ENCODE measurements around the gene CLCNKB. TPM values are rescaled to one million over a fixed set of nuclear protein-coding genes. Genes with fewer than 3 reads are reported as not detected.

The CLCNKB gene
- total RNA-seq, 1 donor from 2014 or later: 0.64 TPM

GRCh38 chr1:16067933-16068332 is 24.4 kb downstream of the CLCNKB start:
- no peaks in the 10 kb centered on the region for H3K36me3 Mint-ChIP-seq (ENCODE audit: low read depth, unreplicated experiment)
- no peak for DNase-seq (ENCODE audit: low read depth)
- no peaks in the 10 kb centered on the region for H4K20me1 ChIP-seq (ENCODE audit: insufficient read depth, low read length)
- TF ChIP-seq CTCF (IDR thresholded peaks at IDR 0.05; ENCODE audit: insufficient read depth, low read depth, low read length) (no peak), EZH2 (IDR thresholded peaks at IDR 0.05; ENCODE audit: insufficient read depth, low read length) (no peak)
- no peak overlapping the region for H3K4me2 ChIP-seq (ENCODE audit: low read length)
- no peak overlapping the region for H2AFZ ChIP-seq (ENCODE audit: low read depth, low read length)
- peaks cover 44% of the 10 kb centered on the region for H3K27me3 Mint-ChIP-seq (ENCODE audit: low read depth, unreplicated experiment)
- no peak overlapping the region for H3K4me3 ChIP-seq (ENCODE audit: insufficient read depth, low read depth, low read length)
- no peak overlapping the region for H3K27ac Mint-ChIP-seq (ENCODE audit: unreplicated experiment)
- H3K4me1 Mint-ChIP-seq (ENCODE audit: low read depth, unreplicated experiment): peaks cover 6% of the 10 kb centered on the region
- peaks cover 4% of the 10 kb centered on the region for H3K27me3 ChIP-seq (ENCODE audit: insufficient read depth, low read length)
- no peak for FAIRE-seq
- H3K79me2 ChIP-seq (ENCODE audit: insufficient read depth, low read length): no peaks in the 10 kb centered on the region
- no peaks in the 10 kb centered on the region for H3K4me1 ChIP-seq (ENCODE audit: insufficient read depth, low read length)
- no peaks in the 10 kb centered on the region for H3K36me3 ChIP-seq (ENCODE audit: insufficient read depth, low read length)
- no peak overlapping the region for H3K9ac ChIP-seq (ENCODE audit: low read length)
- no peak overlapping the region for H3K4me3 Mint-ChIP-seq (ENCODE audit: unreplicated experiment)
- H3K9me3 Mint-ChIP-seq (ENCODE audit: unreplicated experiment): no peaks in the 10 kb centered on the region
- H3K27ac ChIP-seq (ENCODE audit: low read depth, low read length): no peak overlapping the region
- no peaks in the 10 kb centered on the region for H3K9me3 ChIP-seq (ENCODE audit: insufficient read depth, low read depth, low read length)

GRCh38 chr1:16068356-16069270 is 25.0 kb downstream of the CLCNKB start:
- peaks cover under 1% of the 10 kb centered on the region for H3K4me1 ChIP-seq (ENCODE audit: insufficient read depth, low read length)
- H3K4me3 ChIP-seq (ENCODE audit: insufficient read depth, low read depth, low read length): no peak overlapping the region
- H3K4me2 ChIP-seq (ENCODE audit: low read length): no peak overlapping the region
- Mint-ChIP-seq H3K4me1 (ENCODE audit: low read depth, unreplicated experiment) (peaks cover 6% of the 10 kb centered on the region), H3K36me3 (ENCODE audit: low read depth, unreplicated experiment) (no peaks in the 10 kb centered on the region), H3K27ac (ENCODE audit: unreplicated experiment) (no peak overlapping the region), H3K9me3 (ENCODE audit: unreplicated experiment) (no peaks in the 10 kb centered on the region), H3K4me3 (ENCODE audit: unreplicated experiment) (no peak overlapping the region), H3K27me3 (ENCODE audit: low read depth, unreplicated experiment) (peaks cover 40% of the 10 kb centered on the region)
- TF ChIP-seq EZH2 (IDR thresholded peaks at IDR 0.05; ENCODE audit: insufficient read depth, low read length) (no peak), CTCF (IDR thresholded peaks at IDR 0.05; ENCODE audit: insufficient read depth, low read depth, low read length) (no peak)
- H3K79me2 ChIP-seq (ENCODE audit: insufficient read depth, low read length): no peaks in the 10 kb centered on the region
- DNase-seq (ENCODE audit: low read depth) (no peak), FAIRE-seq (no peak)
- H3K27me3 ChIP-seq (ENCODE audit: insufficient read depth, low read length): peaks cover 4% of the 10 kb centered on the region
- no peak overlapping the region for H2AFZ ChIP-seq (ENCODE audit: low read depth, low read length)
- H3K9me3 ChIP-seq (ENCODE audit: insufficient read depth, low read depth, low read length): no peaks in the 10 kb centered on the region
- no peaks in the 10 kb centered on the region for H4K20me1 ChIP-seq (ENCODE audit: insufficient read depth, low read length)
- no peaks in the 10 kb centered on the region for H3K36me3 ChIP-seq (ENCODE audit: insufficient read depth, low read length)
- no peak overlapping the region for H3K27ac ChIP-seq (ENCODE audit: low read depth, low read length)
- H3K9ac ChIP-seq (ENCODE audit: low read length): no peak overlapping the region
